T-helper 17 cell (primary cell): ENCODE data around the gene WRAP53. TPM values are rescaled to one million over a fixed set of nuclear protein-coding genes. Genes with fewer than 3 reads are reported as not detected.
"Not testable (repeated sequence)": the region's sequence is repeated elsewhere in the genome, so short reads cannot be mapped to it uniquely, and the experiment has no call there.

Source experiments
- ATAC-seq: fragments of 150-1000 bp; cut with Tn5 transposase; 2 replicates; pipeline ENCODE4 v1.10.0; 2021; ENCODE audit warnings: mild to moderate bottlenecking, moderate library complexity
- DNase-seq, 3 donors: peaks; one replicate each; pipeline versions ENCODE4 v3.0.0 to v3.0.0-alpha.2; 2020 to 2021
- H3K9me3 ChIP-seq: one replicate; pipeline ENCODE4 v1.7.0; 2013; ENCODE audit warnings: low read length, mild to moderate bottlenecking; ENCODE audit not compliant: control insufficient read depth, poor library complexity, severe bottlenecking
- H3K27ac Mint-ChIP-seq: one replicate; pipeline ENCODE4 v1.8.0; 2022; ENCODE audit warnings: mild to moderate bottlenecking, moderate library complexity, mixed read lengths
- H3K27me3 Mint-ChIP-seq: one replicate; pipeline ENCODE4 v1.8.0; 2022; ENCODE audit warnings: mixed read lengths
- H3K36me3 Mint-ChIP-seq: one replicate; pipeline ENCODE4 v1.8.0; 2022; ENCODE audit warnings: low read depth, mixed read lengths
- H3K4me1 Mint-ChIP-seq: one replicate; pipeline ENCODE4 v1.8.0; 2022; ENCODE audit warnings: mild to moderate bottlenecking, mixed read lengths
- H3K4me3 Mint-ChIP-seq: one replicate; pipeline ENCODE4 v1.8.0; 2022; ENCODE audit warnings: mild to moderate bottlenecking, moderate library complexity, mixed read lengths
- total RNA-seq, 4 donors: library from RNA in 2 of 4; stranded (reverse) in 2 of 4; gene quantifications; one replicate each; pipeline ENCODE4 v1.2.3 and lab custom pipeline; 2022 to 2026

The WRAP53 gene
- total RNA-seq (1 to 10 TPM; 6.6 TPM), total RNA-seq (lab: John Stamatoyannopoulos, UW) (10.4 to 16.5 reads per million in 2 donors)

GRCh38 chr17:7687908-7688807 is at the start of gene WRAP53:
Gene WRAP53 (plus strand): TSS chr17:7688477. CDS start chr17:7688649, 172 bp downstream.
- H3K9me3 ChIP-seq, result no peaks in the 10 kb centered on the region
- H3K27ac Mint-ChIP-seq, result peak within 1 kb of the TSS; percentile 100
- peaks cover 10% of the 10 kb centered on the region for H3K36me3 Mint-ChIP-seq
- DNase-seq, result peak; percentile 83 to 97 (median 90)
- peak within 1 kb of the TSS; percentile 97 for H3K4me3 Mint-ChIP-seq
- peak; percentile 84 for ATAC-seq
- no peaks in the 10 kb centered on the region for H3K27me3 Mint-ChIP-seq
- H3K4me1 Mint-ChIP-seq, result peaks cover 37% of the 10 kb centered on the region

- H3K4me3 Mint-ChIP-seq, result no peak overlapping the region
- no peaks in the 10 kb centered on the region for H3K9me3 ChIP-seq
- no peak overlapping the region for H3K27ac Mint-ChIP-seq
- no peaks in the 10 kb centered on the region for H3K36me3 Mint-ChIP-seq
- H3K27me3 Mint-ChIP-seq, result peaks cover 6% of the 10 kb centered on the region
- no peak for ATAC-seq
- no peak for DNase-seq
- H3K4me1 Mint-ChIP-seq, result peaks cover 6% of the 10 kb centered on the region
These were observed 47.5 kb upstream of the WRAP53 start for GRCh38 chr17:7640783-7641182.

- not testable (repeated sequence) for H3K9me3 ChIP-seq, H3K27ac Mint-ChIP-seq, H3K4me1 Mint-ChIP-seq, ATAC-seq, DNase-seq, H3K36me3 Mint-ChIP-seq
- H3K4me3 Mint-ChIP-seq, result peak overlapping the region; percentile 59
- H3K27me3 Mint-ChIP-seq, result peaks cover 14% of the 10 kb centered on the region
These were observed 46.6 kb upstream of the WRAP53 start for GRCh38 chr17:7641635-7642034.

GRCh38 chr17:7644775-7645174 is 43.5 kb upstream of the WRAP53 start:
- Mint-ChIP-seq H3K27ac (no peak overlapping the region), H3K36me3 (no peaks in the 10 kb centered on the region), H3K4me1 (peaks cover 8% of the 10 kb centered on the region), H3K4me3 (no peak overlapping the region), H3K27me3 (peaks cover 23% of the 10 kb centered on the region)
- ATAC-seq (no peak), DNase-seq (no peak)
- H3K9me3 ChIP-seq, result no peaks in the 10 kb centered on the region

GRCh38 chr17:7646457-7646856 is 41.8 kb upstream of the WRAP53 start:
- Mint-ChIP-seq H3K27ac (no peak overlapping the region), H3K4me1 (peaks cover 21% of the 10 kb centered on the region), H3K27me3 (peaks cover 40% of the 10 kb centered on the region), H3K36me3 (peaks cover 3% of the 10 kb centered on the region), H3K4me3 (no peak overlapping the region)
- DNase-seq (no peak), ATAC-seq (no peak)
- no peaks in the 10 kb centered on the region for H3K9me3 ChIP-seq

- H3K36me3 Mint-ChIP-seq, result peaks cover 3% of the 10 kb centered on the region
- no peak for ATAC-seq
These were observed 41.3 kb upstream of the WRAP53 start for GRCh38 chr17:7647018-7647417.

GRCh38 chr17:7650509-7651096 is 37.7 kb upstream of the WRAP53 start, which contains the start of gene ATP1B2:
Gene ATP1B2 (plus strand): TSS chr17:7650926. CDS start chr17:7651519, 593 bp downstream.
- peaks cover 19% of the 10 kb centered on the region for H3K4me1 Mint-ChIP-seq
- H3K27ac Mint-ChIP-seq, result peak within 1 kb of the TSS; percentile 62
- H3K27me3 Mint-ChIP-seq, result peaks cover 39% of the 10 kb centered on the region
- H3K9me3 ChIP-seq, result no peaks in the 10 kb centered on the region
- DNase-seq (peak; percentile 53 to 74 (median 70)), ATAC-seq (peak; percentile 95)
- peak within 1 kb of the TSS; percentile 97 for H3K4me3 Mint-ChIP-seq
- peaks cover 3% of the 10 kb centered on the region for H3K36me3 Mint-ChIP-seq

More at GRCh38 chr17:7647018-7647417, 41.3 kb upstream of the WRAP53 start:
- no peaks in the 10 kb centered on the region for H3K9me3 ChIP-seq
- no peak overlapping the region for H3K4me3 Mint-ChIP-seq
- peaks cover 19% of the 10 kb centered on the region for H3K4me1 Mint-ChIP-seq
- H3K27ac Mint-ChIP-seq, result no peak overlapping the region
- H3K27me3 Mint-ChIP-seq, result peaks cover 40% of the 10 kb centered on the region
- no peak for DNase-seq

GRCh38 chr17:7651097-7651664 is 37.1 kb upstream of the WRAP53 start:
- peaks cover 19% of the 10 kb centered on the region for H3K4me1 Mint-ChIP-seq
- ATAC-seq (peak; percentile 8), DNase-seq (no peak)
- H3K9me3 ChIP-seq, result no peaks in the 10 kb centered on the region
- peak overlapping the region; percentile 62 for H3K27ac Mint-ChIP-seq
- H3K36me3 Mint-ChIP-seq, result peaks cover 3% of the 10 kb centered on the region
- H3K4me3 Mint-ChIP-seq, result peak overlapping the region; percentile 97
- peaks cover 36% of the 10 kb centered on the region for H3K27me3 Mint-ChIP-seq

- DNase-seq, result no peak
- H3K4me3 Mint-ChIP-seq, result peak overlapping the region; percentile 74
- H3K9me3 ChIP-seq, result no peaks in the 10 kb centered on the region
- peaks cover 3% of the 10 kb centered on the region for H3K36me3 Mint-ChIP-seq
- peaks cover 19% of the 10 kb centered on the region for H3K4me1 Mint-ChIP-seq
- no peak overlapping the region for H3K27ac Mint-ChIP-seq
- H3K27me3 Mint-ChIP-seq, result peaks cover 31% of the 10 kb centered on the region
- no peak for ATAC-seq
These were observed 36.5 kb upstream of the WRAP53 start for GRCh38 chr17:7651665-7652387.

- Mint-ChIP-seq H3K27ac (no peak overlapping the region), H3K36me3 (peaks cover 3% of the 10 kb centered on the region), H3K27me3 (peaks cover 31% of the 10 kb centered on the region), H3K4me3 (peak overlapping the region; percentile 74), H3K4me1 (peaks cover 19% of the 10 kb centered on the region)
- no peaks in the 10 kb centered on the region for H3K9me3 ChIP-seq
- no peak for DNase-seq
- no peak for ATAC-seq
These were observed 35.6 kb upstream of the WRAP53 start for GRCh38 chr17:7652388-7653356.

GRCh38 chr17:7654832-7655540 is 33.3 kb upstream of the WRAP53 start:
- peaks cover 15% of the 10 kb centered on the region for H3K4me1 Mint-ChIP-seq
- no peak overlapping the region for H3K27ac Mint-ChIP-seq
- H3K9me3 ChIP-seq, result no peaks in the 10 kb centered on the region
- peaks cover 3% of the 10 kb centered on the region for H3K36me3 Mint-ChIP-seq
- H3K27me3 Mint-ChIP-seq, result peaks cover 20% of the 10 kb centered on the region
- DNase-seq (no peak), ATAC-seq (no peak)
- no peak overlapping the region for H3K4me3 Mint-ChIP-seq
